Mucosa of descending colon (tissue), 3 donors: ENCODE data around the gene SCGB1D2. TPM values are rescaled to one million over a fixed set of nuclear protein-coding genes. Genes with fewer than 3 reads are reported as not detected.

Experiments used
- ATAC-seq: fragments of 200-7000 bp; cut with Tn5 transposase; one replicate; pipeline ENCODE4 v1.9.1; 2020; ENCODE audit warnings: mild to moderate bottlenecking, moderate library complexity
- DNase-seq, 3 donors: peaks; one replicate each; pipeline ENCODE4 v3.0.0-alpha.2; 2020
- H3K36me3 ChIP-seq: fragments of 200-600 bp; one replicate; pipeline ENCODE4 v1.8.0; 2021; ENCODE audit warnings: low read depth, mild to moderate bottlenecking
- H3K4me1 ChIP-seq: fragments of 200-600 bp; one replicate; pipeline ENCODE4 v1.8.0; 2021; ENCODE audit warnings: low read depth, mild to moderate bottlenecking
- H3K4me3 ChIP-seq: fragments of 200-600 bp; one replicate; pipeline ENCODE4 v1.8.0; 2021; ENCODE audit warnings: mild to moderate bottlenecking
- H3K9me3 ChIP-seq: fragments of 200-600 bp; one replicate; pipeline ENCODE4 v1.8.0; 2021; ENCODE audit warnings: mild to moderate bottlenecking
- intact Hi-C, 2 donors: fragments of 100-400 bp; cut with DNase I in 1 of 2; cut with micrococcal nuclease in 1 of 2; formaldehyde crosslinking; loops; one replicate each; pipeline versions ENCODE4 v1.11.0 to v1.11.1; 2022; cut with DNase I, micrococcal nuclease
- total RNA-seq, 3 donors: library from RNA; stranded (reverse); fragmentation: NEBNext Ultra II Directional in 2 of 3; extraction: Animal tissue kit (Norgen Biotek cat#: 25700) in 2 of 3; gene quantifications; one replicate each; pipeline versions ENCODE4 v1.2.1 to v1.2.4, GENCODE V29; 2021 to 2023
- TF ChIP-seq, protein P1 (sequence below): fragments of 200-600 bp; IDR thresholded peaks from one replicate; pipeline ENCODE4 v1.8.0; 2022; ENCODE audit warnings: antibody characterized with exemption, mild to moderate bottlenecking
- donor health status: DM: no; HTN: no; CAD: no; lungs with moderate emphysema.
- donor health status: DM: no; HTN: no; CAD: no.
- donor health status: DM: no; HTN: yes; CAD: no.

Gene SCGB1D2
- total RNA-seq, 3 donors from 2014 or later = not detected

DNA sequence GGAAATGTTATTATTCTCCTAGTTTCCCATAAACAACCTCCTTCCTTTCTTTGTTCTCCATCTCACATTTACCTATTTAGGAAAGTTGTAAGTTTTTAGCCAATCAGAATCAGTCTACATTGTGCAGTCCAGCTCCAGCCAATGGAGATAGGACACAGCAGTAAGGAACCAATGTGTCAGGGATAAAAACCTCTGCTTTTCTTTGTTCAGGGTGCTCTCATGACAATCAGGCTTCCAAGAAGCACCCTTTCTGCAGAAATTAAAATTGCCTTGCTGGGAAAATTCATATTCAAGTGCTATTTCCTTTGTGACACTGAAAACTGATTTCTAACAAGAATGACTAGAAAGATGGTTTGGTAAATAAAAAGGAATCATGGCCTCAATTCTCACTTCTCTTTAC lies 18.9 kb upstream of the SCGB1D2 start:
- Histone ChIP-seq H3K9me3 (peaks cover 30% of the 10 kb centered on the region), H3K4me1 (no peaks in the 10 kb centered on the region), H3K4me3 (no peak overlapping the region), H3K36me3 (no peaks in the 10 kb centered on the region)
- intact Hi-C loops = no loop called here
- TF ChIP-seq, protein P1, sequence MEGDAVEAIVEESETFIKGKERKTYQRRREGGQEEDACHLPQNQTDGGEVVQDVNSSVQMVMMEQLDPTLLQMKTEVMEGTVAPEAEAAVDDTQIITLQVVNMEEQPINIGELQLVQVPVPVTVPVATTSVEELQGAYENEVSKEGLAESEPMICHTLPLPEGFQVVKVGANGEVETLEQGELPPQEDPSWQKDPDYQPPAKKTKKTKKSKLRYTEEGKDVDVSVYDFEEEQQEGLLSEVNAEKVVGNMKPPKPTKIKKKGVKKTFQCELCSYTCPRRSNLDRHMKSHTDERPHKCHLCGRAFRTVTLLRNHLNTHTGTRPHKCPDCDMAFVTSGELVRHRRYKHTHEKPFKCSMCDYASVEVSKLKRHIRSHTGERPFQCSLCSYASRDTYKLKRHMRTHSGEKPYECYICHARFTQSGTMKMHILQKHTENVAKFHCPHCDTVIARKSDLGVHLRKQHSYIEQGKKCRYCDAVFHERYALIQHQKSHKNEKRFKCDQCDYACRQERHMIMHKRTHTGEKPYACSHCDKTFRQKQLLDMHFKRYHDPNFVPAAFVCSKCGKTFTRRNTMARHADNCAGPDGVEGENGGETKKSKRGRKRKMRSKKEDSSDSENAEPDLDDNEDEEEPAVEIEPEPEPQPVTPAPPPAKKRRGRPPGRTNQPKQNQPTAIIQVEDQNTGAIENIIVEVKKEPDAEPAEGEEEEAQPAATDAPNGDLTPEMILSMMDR = no peak
- no peak for DNase-seq
- ATAC-seq = no peak

DNA sequence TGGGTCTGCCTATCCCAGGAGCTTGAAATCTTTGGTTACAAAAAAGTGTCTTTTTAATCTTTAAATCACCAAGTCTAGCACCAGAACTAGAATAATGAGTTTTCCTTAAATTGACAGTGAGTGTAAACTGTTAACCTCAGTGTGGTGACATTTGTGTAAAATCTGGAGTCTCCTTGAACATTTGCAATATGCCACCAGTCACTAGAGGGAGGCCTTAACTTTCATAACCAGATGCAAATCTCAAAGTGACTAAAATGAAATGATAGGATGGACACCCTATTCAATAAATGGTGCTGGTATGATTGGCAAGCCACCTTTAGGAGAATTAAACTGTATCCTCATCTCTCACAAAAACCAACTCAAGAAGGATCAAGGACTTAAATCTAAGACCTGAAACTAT lies 8.3 kb upstream of the SCGB1D2 start:
- Histone ChIP-seq H3K36me3 (no peaks in the 10 kb centered on the region), H3K4me1 (no peaks in the 10 kb centered on the region), H3K4me3 (no peak overlapping the region), H3K9me3 (no peaks in the 10 kb centered on the region)
- intact Hi-C loops = no loop called here
- DNase-seq (no peak), ATAC-seq (no peak)
- TF ChIP-seq, protein P1 = no peak

DNA sequence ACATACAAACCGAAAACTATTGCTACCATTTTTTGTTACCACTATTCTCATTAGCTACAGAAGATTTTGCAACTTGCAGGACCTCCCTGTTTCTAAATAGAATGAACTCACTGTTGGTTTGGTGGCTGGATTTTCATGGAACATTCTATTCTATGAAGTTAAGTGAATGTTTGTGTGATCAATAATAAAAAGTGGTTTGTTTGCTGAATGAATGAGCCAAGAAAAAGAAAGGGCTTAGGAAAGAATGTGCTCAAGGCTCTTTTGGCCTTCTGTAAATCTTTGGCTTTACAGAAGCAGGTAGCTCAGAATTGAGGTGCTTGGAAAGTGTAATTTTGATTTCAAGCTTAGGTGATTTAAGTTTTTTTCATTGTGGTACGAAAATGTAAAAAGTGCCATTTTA lies 5.9 kb upstream of the SCGB1D2 start:
- Histone ChIP-seq H3K4me3 (no peak overlapping the region), H3K4me1 (no peaks in the 10 kb centered on the region), H3K9me3 (no peaks in the 10 kb centered on the region), H3K36me3 (no peaks in the 10 kb centered on the region)
- intact Hi-C loops = no loop called here
- TF ChIP-seq, protein P1 = no peak
- ATAC-seq = no peak
- no peak for DNase-seq

DNA sequence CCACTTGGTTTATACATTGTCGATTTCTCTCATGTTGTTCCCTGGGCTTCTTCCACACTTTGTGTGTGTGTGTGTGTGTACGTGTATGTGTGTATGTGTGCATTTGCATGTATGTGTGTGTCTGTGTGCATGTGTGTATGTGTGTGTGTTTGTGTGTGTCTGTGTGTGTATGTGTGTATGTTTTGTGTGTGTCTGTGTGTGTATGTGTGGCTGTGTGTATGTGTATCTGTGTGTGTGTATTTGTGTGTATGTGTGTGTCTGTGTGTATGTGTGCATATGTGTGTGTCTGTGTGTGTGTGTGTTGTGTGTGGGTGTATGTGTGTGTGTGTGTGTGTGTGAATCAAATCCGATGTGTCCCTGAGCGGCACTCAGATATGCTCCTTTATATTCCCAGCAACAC lies 4.5 kb upstream of the SCGB1D2 start:
- H3K4me1 ChIP-seq = no peaks in the 10 kb centered on the region
- intact Hi-C loops = no loop called here
- no peak for DNase-seq
- no peaks in the 10 kb centered on the region for H3K36me3 ChIP-seq
- no peak for ATAC-seq
- TF ChIP-seq, protein P1 = no peak
- no peaks in the 10 kb centered on the region for H3K9me3 ChIP-seq
- no peak overlapping the region for H3K4me3 ChIP-seq

DNA sequence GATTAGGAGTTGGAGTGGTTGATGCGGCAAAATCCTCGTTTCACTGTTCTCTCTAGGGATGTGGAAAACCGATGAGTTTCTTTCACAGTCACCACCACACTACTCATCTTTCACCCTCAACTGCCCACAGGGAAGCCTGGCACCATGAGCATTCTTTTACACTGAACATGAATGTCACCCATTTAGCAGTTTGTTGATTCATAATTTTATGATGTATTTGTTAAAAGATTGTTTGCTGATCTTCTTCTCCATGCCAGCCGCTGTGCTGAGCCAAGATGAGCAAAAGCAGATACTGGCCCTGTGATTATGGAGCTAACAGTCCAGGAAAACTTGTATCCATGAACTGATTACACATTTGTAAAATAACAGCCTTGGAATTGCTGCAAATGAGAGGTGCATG lies 3.9 kb upstream of the SCGB1D2 start:
- Histone ChIP-seq H3K36me3 (no peaks in the 10 kb centered on the region), H3K4me3 (no peak overlapping the region), H3K4me1 (no peaks in the 10 kb centered on the region), H3K9me3 (no peaks in the 10 kb centered on the region)
- TF ChIP-seq, protein P1 = no peak
- ATAC-seq (no peak), DNase-seq (no peak)
- intact Hi-C loops = no loop called here

DNA sequence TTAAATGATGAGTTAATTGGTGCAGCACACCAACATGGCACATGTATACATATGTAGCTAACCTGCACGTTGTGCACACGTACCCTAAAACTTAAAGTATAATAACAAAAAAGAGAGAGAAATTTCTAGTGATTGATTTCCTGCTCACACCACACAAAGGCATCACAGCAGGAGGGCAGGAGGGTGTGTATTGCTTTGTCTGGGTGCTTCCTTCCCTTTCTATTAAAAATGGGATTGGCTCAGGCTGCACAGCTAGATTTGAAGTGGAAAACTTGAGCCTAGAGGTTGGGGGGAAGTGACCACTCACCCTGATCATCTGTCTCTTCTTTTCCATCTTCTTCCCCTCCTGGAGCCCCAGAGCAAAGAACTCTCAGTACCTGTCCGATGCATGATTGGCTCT lies 944 bp upstream of the SCGB1D2 start:
- no peaks in the 10 kb centered on the region for H3K36me3 ChIP-seq
- H3K4me1 ChIP-seq = no peaks in the 10 kb centered on the region
- H3K9me3 ChIP-seq = no peaks in the 10 kb centered on the region
- TF ChIP-seq, protein P1 = no peak
- ATAC-seq (no peak), DNase-seq (no peak)
- intact Hi-C loops = no loop called here
- H3K4me3 ChIP-seq = no peak overlapping the region
